ENCODE results near the gene ANKRD30A. TPM values are rescaled to one million over a fixed set of nuclear protein-coding genes. Genes with fewer than 3 reads are reported as not detected.
"Not testable (repeated sequence)": the region's sequence is repeated elsewhere in the genome, so short reads cannot be mapped to it uniquely, and the experiment has no call there.

The ANKRD30A gene, protein sequence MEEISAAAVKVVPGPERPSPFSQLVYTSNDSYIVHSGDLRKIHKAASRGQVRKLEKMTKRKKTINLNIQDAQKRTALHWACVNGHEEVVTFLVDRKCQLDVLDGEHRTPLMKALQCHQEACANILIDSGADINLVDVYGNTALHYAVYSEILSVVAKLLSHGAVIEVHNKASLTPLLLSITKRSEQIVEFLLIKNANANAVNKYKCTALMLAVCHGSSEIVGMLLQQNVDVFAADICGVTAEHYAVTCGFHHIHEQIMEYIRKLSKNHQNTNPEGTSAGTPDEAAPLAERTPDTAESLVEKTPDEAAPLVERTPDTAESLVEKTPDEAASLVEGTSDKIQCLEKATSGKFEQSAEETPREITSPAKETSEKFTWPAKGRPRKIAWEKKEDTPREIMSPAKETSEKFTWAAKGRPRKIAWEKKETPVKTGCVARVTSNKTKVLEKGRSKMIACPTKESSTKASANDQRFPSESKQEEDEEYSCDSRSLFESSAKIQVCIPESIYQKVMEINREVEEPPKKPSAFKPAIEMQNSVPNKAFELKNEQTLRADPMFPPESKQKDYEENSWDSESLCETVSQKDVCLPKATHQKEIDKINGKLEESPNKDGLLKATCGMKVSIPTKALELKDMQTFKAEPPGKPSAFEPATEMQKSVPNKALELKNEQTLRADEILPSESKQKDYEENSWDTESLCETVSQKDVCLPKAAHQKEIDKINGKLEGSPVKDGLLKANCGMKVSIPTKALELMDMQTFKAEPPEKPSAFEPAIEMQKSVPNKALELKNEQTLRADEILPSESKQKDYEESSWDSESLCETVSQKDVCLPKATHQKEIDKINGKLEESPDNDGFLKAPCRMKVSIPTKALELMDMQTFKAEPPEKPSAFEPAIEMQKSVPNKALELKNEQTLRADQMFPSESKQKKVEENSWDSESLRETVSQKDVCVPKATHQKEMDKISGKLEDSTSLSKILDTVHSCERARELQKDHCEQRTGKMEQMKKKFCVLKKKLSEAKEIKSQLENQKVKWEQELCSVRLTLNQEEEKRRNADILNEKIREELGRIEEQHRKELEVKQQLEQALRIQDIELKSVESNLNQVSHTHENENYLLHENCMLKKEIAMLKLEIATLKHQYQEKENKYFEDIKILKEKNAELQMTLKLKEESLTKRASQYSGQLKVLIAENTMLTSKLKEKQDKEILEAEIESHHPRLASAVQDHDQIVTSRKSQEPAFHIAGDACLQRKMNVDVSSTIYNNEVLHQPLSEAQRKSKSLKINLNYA (N-terminal part only)
- 0.09 TPM for total RNA-seq

GRCh38 chr10:37125191-37125732 is at the start of gene ANKRD30A:
Gene ANKRD30A (plus strand): TSS chr10:37125598. CDS start chr10:37125788, 190 bp downstream.
- ATAC-seq (no peak), DNase-seq (ENCODE audit: low spot score) (no peak)
- intact Hi-C loops (cut with DNase I), result no loop called here

GRCh38 chr10:37076083-37076482 is 49.3 kb upstream of the ANKRD30A start:
- intact Hi-C loops (cut with DNase I); ATAC-seq; DNase-seq (ENCODE audit: low spot score): not testable (repeated sequence)

- ATAC-seq (no peak), DNase-seq (ENCODE audit: low spot score) (no peak)
- intact Hi-C loops (cut with DNase I), result no loop called here
Measured at GRCh38 chr10:37095792-37096573, 29.4 kb upstream of the ANKRD30A start.

DNA sequence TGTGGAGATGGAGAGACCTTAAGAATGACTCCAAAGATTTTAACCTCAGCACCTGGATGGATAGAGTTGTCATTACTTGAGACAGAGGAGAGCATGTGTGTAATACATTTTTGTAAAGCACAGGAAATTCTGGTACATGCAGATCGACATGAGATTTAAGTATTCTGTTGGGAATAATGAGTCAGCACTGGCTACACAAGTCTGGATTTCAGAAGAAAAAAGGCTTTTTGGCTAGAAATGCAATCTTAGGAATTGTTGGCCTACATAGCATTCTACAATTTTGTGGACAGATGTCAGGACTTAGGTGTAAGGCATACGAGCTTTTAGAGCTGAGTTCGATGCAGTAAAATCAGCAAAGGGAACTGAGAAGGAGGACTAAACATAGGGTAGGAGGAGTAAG is 24.1 kb upstream of the ANKRD30A start:
- intact Hi-C loops (cut with DNase I), result no loop called here
- DNase-seq (ENCODE audit: low spot score) (no peak), ATAC-seq (no peak)

DNA sequence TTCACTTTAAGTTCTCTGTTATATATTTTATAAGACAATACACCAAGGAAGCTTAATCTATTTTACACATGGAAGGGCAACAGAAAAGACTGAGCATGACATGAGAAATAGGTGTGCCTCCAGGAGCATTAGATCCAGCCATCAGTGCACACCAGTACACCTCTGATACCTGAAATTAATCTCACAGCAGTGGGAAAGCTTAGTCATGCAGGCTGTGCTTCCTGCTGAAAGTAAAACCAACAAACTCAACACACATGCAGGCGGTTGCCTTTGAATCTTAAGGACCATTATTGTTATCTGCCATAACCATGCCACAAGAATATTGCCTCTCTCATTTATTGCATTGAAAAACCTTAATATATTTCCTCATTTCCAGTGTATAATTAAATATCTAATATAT is 16.4 kb upstream of the ANKRD30A start:
- no peak for ATAC-seq
- intact Hi-C loops (cut with DNase I), result no loop called here
- DNase-seq (ENCODE audit: low spot score), result no peak

DNA sequence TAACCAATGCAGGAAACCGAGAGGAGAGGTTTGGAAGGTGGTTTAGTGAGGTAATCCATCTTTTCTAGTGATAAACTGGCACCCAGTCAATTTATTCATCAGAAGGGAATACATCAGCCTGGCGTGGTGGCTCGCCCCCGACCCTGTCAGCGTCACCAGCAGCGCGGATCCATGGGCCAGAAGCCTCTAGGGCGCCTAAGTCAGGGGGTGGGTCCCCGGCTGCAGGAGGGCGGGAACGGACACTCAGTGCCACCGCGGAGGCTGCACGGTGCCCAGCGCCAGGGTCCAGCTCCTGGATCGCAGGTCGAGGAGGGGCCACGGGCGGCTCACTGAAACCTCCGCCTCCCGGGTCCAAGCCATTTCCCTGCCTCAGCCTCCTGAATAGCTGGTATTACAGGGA is 866 bp upstream of the ANKRD30A start:
- no peak for ATAC-seq
- intact Hi-C loops (cut with DNase I), result no loop called here
- no peak for DNase-seq (ENCODE audit: low spot score)

GRCh38 chr10:37125921-37126320 is 523 bp downstream of the ANKRD30A start:
- DNase-seq (ENCODE audit: low spot score) (no peak), ATAC-seq (no peak)
- intact Hi-C loops (cut with DNase I), result no loop called here

DNA sequence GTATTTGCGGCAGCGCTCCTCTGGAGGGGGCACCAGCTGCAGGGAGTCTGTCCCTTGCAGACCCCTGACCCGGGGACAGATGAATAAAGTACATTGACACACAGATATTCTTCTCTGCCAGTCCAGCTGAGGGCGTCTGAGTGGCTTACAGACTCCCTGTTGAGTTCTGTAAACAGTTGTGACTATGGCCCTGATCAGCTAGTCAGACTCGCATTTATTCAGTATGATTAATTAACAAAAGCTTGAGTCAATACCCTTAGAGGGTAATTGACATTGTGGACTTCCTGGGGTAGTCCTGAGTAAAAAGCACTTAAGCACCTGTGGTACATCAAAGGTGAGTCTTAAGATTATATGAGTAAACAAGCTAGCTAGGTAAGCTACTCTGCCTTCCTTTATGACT is 21.0 kb downstream of the ANKRD30A start:
- no peak for ATAC-seq
- intact Hi-C loops (cut with DNase I), result no loop called here
- no peak for DNase-seq (ENCODE audit: low spot score)

GRCh38 chr10:37162430-37162829 is 37.0 kb downstream of the ANKRD30A start:
- intact Hi-C loops (cut with DNase I); DNase-seq (ENCODE audit: low spot score); ATAC-seq: not testable (repeated sequence)

DNA sequence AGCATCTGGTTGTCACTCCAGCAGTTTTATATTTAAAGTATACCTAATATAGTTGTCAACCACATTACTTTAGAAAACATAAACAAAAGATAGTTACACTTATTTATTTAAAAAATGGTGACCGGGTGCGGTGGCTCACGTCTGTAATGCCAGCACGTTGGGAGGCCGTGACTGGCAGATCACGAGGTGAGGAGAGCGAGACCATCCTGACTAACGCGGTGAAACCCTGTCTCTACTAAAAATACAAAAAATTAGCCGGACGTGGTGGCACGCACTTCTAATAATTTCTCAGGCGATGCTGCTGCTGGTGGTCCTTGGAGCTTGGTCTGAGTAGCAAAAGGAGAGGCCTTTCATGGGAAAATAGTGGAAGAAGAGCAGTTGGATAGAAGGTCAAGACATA is 46.5 kb downstream of the ANKRD30A start:
- intact Hi-C loops (cut with DNase I); ATAC-seq; DNase-seq (ENCODE audit: low spot score): not testable (repeated sequence)

DNA sequence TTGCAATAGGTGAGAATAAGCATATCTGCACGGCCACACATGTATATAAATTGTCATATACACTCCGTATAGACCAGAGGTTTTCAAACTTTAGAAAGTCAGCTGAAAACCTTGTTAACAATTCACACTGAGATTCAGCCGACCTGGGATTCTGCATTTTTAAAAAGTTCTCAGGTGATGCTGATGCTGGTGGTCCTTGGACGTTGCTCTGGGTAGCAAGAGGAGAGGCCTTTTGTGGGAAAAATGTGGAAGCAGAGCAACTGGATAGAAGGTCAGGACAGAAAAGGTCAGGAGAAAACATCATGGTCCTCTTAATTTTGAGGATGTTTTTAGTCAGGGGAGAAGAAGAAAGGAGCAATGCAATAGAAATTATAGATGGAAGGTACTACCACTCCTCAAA is 52.9 kb downstream of the ANKRD30A start:
- ATAC-seq; intact Hi-C loops (cut with DNase I): not testable (repeated sequence)

DNA sequence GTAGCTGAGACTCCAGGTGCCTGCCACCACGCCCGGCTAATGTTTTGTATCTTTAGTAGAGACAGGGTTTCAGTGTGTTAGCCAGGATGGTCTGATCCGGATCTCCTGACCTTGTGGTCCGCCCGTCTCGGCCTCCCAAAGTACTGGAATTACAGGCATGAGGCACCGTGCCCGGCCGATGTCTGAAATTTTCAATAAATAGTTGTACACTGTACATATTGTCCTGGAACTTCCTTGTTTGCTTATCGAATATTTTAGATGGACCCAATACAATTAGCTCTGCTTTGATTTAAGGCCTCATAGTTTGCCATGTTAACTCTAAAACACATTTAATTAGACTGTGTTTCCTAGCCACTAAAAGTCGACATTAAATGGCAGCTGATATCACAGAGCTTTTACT is 57.3 kb downstream of the ANKRD30A start:
- intact Hi-C loops (cut with DNase I); ATAC-seq; DNase-seq (ENCODE audit: low spot score): not testable (repeated sequence)

More for the DNA sequence above, 52.9 kb downstream of the ANKRD30A start:
- DNase-seq (ENCODE audit: low spot score), result not testable (repeated sequence)

DNA sequence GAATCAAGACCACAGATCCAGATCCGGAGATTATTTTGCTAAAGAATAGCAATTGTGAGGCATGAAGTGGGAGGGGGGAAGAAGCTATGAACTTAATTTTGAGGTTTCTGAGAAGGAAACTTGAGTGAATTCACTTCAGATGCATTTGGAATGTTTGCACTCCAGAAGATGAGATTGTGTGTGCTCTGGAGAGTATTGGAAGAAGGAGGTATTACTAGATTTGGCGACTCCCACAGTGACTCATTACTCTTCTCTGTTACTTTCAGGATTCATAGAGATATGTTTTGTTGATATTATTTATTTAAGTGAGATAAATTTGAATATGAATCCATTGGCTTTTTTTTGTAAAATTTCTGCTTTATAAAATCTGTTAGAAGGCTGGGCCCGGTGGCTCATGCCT is 80.7 kb downstream of the ANKRD30A start:
- intact Hi-C loops (cut with DNase I), result no loop called here
- no peak for ATAC-seq
- DNase-seq (ENCODE audit: low spot score), result no peak

DNA sequence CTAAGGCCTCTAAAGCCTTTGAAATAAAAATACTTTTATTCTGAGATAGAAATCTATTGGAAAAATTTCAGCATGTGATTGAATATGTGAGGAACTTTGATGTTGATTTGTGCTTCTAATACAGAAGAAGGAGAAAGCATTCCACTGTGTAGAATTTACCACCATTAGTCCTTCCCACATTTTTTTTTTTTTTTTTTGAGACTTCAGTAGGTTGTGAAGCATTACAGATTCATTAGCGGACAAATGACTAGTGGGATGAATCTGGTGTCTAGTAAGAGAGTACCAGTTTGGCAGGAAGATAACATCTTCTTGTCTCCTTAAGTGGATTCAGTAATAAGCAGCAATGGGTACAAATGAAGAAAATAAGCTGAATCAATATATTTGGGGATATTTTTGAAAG is 95.5 kb downstream of the ANKRD30A start:
- ATAC-seq, result no peak
- intact Hi-C loops (cut with DNase I), result no loop called here

DNA sequence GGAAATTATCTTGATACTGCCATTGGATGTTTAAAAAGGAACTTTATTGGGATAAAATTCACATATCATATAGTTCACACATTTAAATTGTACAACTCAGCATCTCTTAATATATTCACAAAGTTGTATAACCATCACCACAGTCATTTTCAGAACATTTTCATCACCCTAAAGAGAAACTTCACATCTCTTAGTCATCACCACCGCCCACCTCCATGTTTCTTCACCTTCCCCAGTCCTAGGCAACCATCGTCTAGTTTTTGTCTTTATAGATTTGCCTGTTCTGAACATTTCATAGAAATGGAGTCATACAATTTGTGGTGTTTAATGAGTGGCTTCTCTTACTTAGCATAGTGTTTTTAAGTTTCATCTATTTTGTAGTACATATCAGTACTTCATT is 96.6 kb downstream of the ANKRD30A start:
- intact Hi-C loops (cut with DNase I), result no loop called here
- ATAC-seq (no peak), DNase-seq (ENCODE audit: low spot score) (no peak)

More for the DNA sequence above, 95.5 kb downstream of the ANKRD30A start:
- no peak for DNase-seq (ENCODE audit: low spot score)

DNA sequence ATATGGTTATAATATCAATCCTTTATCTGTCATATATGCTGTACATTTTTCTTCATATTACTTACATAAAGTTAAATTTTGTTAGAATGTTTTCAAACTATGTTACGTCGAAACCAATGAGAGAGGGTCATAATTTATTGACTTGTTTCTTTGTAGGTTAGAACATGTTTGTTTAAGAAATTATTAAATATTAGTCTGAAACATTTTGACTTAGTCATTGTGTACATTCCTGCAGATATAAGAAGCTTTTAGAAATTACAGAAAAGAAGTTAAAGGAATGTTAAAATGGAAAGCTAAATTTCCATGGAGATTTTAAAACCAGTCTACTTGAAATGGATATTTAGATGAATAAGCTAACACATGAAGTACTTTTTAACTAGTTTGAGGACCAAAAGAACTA is 99.8 kb downstream of the ANKRD30A start:
- intact Hi-C loops (cut with DNase I), result no loop called here
- ATAC-seq, result no peak
- no peak for DNase-seq (ENCODE audit: low spot score)

- ATAC-seq (no peak), DNase-seq (ENCODE audit: low spot score) (no peak)
- intact Hi-C loops (cut with DNase I), result no loop called here
Measured at GRCh38 chr10:37226524-37226923, 101.1 kb downstream of the ANKRD30A start.

DNA sequence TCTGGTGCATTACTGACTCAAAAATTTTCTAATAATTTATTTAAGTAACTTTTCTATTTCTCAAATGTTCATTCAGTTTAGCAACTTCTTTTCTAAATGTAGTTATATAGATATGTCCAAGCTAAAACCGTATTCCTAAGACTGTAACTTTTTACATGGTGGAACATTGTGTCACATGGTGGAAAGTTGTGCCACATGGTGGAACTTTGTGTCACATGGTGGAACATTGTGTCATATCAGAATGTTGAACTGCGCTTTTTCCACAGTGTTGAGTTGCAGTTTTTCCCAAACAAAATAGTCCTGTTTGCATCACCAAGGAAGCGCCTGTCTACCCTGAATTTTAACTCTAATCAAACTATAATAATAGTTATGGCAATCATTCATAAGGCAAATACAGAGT is 109.3 kb downstream of the ANKRD30A start:
- ATAC-seq (no peak), DNase-seq (ENCODE audit: low spot score) (no peak)
- intact Hi-C loops (cut with DNase I), result no loop called here

Data from sciatic nerve (tissue), 2 donors.